Mammary epithelial cell (primary cell): ENCODE data around the gene TUBGCP5.

Experiments
- CTCF ChIP-seq, 2 donors: IDR thresholded peaks in 1 of 2; conservative IDR thresholded peaks in 1 of 2; 2 replicates each; pipeline ENCODE4 v1.5.1; 2011 to 2012; ENCODE audit warnings: inconsistent platforms in 2 of 2, low read length in 2 of 2, mild to moderate bottlenecking in 2 of 2, control low read depth in 1 of 2, low read depth in 1 of 2; ENCODE audit not compliant: insufficient read depth in 1 of 2; ENCODE audit errors: extremely low read depth in 1 of 2
- EZH2 ChIP-seq: IDR thresholded peaks from 2 replicates; pipeline ENCODE4 v1.6.1; 2012; ENCODE audit warnings: low read length, inconsistent platforms, borderline replicate concordance

DNA sequence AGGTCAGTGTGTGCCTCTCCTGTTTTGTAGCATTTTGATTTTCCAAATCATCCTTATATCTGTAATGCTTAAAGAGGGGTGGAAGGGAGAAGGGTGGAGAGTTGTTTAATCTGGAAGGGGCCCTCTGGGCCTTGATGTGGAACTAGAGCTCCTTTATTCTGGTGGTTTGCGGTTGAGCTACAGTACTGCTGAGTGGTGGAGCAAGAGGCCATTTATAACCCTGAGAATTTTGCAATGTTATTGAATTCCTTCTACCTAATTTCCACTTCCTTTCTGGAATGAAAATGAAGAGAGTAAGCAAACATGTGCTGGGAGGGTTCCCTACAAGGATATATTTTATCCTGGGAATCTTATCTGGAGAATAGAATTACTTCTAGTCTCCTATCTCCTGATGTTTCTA lies 35.3 kb upstream of the TUBGCP5 start:
- TF ChIP-seq CTCF (conservative IDR thresholded peaks at IDR 0.05 in 1 of 2, IDR thresholded peaks at IDR 0.05 in 1 of 2; ENCODE audit: extremely low read depth in 1 of 2, insufficient read depth in 1 of 2, low read depth in 1 of 2, low read length in 2 of 2) (no peak), EZH2 (no peak)
